ENCODE measurements around the gene ZSWIM2. TPM values are rescaled to one million over a fixed set of nuclear protein-coding genes. Genes with fewer than 3 reads are reported as not detected.

ZSWIM2 gene, protein sequence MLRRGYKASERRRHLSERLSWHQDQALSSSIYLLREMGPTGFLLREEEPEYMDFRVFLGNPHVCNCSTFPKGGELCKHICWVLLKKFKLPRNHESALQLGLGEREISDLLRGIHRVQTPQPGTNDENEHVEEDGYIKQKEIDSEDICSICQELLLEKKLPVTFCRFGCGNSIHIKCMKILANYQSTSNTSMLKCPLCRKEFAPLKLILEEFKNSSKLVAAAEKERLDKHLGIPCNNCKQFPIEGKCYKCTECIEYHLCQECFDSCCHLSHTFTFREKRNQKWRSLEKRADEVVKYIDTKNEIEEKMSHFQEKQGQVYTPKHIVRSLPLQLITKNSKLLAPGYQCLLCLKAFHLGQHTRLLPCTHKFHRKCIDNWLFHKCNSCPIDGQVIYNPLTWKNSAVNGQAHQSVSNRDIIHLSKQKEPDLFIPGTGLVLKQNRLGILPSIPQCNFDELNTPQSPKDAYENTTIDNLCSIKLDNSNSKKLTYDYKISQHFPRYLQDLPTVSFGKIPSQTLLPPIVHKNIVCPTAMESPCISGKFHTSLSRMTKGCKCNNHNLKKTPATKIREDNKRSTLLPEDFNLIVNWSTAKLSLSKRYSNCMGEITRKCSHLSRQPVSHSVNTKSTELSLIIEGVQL
- 0.63 TPM for total RNA-seq

DNA sequence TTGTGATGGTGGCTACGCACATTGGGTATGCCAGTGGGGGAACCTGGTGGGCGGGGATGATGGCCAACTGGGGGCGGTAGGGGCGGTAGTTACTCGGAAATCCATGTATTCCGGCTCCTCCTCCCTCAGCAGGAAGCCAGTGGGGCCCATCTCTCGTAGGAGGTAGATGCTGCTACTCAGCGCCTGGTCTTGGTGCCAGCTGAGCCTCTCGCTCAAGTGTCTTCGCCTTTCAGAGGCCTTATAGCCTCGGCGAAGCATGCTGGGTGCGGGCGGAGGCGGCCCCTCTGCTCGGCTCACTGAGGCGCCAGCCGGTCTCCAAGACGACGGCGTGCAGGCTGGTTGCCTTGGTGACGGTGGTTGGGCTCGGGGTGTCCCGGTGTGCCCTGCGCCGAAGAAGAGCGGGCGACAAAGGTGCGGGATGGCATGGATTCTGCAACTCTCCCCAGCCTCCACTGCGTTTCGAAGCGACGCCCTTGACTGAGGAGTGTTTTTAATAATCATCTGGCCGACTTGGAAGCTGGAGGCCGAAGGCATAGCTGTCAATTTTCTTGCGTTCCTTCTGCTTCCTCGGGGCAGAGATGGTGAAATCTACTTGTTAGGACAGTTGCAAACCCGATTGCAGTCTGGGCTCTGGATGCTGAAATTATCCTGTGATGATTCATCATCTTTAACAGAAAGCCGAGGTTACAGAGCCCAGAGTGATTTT, at the start of gene ZSWIM2:
ZSWIM2 (minus strand) TSS at position 298 of the 706 bp plus-strand sequence; CDS start at position 258, 40 bp downstream.

Other genes starting within 250 kb of the ZSWIM2 start
- gene FAM171B, start 155.1 kb downstream of the ZSWIM2 start, total RNA-seq = 154 TPM